SU-DHL-6 (cell line): ENCODE data around the gene ATRNL1.

Experiments
- H2AFZ ChIP-seq: fragments of 200-600 bp; sonication (generic); 2 replicates; pipeline ENCODE4 v1.6.1; 2014; ENCODE audit warnings: low read depth, mild to moderate bottlenecking, moderate library complexity, mixed read lengths, antibody characterized with exemption, low read length; ENCODE audit not compliant: severe bottlenecking
- H3F3A ChIP-seq: fragments of 200-600 bp; shearing (Covaris generic); 2 replicates; pipeline ENCODE4 v1.6.0; 2016; ENCODE audit warnings: antibody characterized with exemption, mild to moderate bottlenecking; ENCODE audit not compliant: insufficient read depth
- H3K27ac ChIP-seq: fragments of 200-600 bp; sonication (generic); 2 replicates; pipeline ENCODE4 v1.5.1; 2016; ENCODE audit warnings: low read depth, mild to moderate bottlenecking, low read length, moderate library complexity, mixed read lengths
- H3K27me3 ChIP-seq: fragments of 200-600 bp; sonication (generic), shearing (Covaris generic); 2 replicates; pipeline ENCODE4 v1.6.0; 2014; ENCODE audit warnings: mild to moderate bottlenecking, low read length
- H3K36me3 ChIP-seq: fragments of 200-600 bp; sonication (generic); 2 replicates; pipeline ENCODE4 v1.6.1; 2014; ENCODE audit warnings: mild to moderate bottlenecking, low read length, mixed read lengths
- H3K4me2 ChIP-seq: fragments of 300-600, 200-600 bp; shearing (Covaris generic), sonication (generic); 2 replicates; pipeline ENCODE4 v1.6.0; 2014; ENCODE audit warnings: low read length, low read depth, mild to moderate bottlenecking; ENCODE audit not compliant: poor library complexity, severe bottlenecking
- H3K4me3 ChIP-seq: fragments of 200-600 bp; sonication (generic); 2 replicates; pipeline ENCODE4 v1.5.1; 2014; ENCODE audit warnings: antibody characterized with exemption, low read length, mild to moderate bottlenecking, mixed read lengths; ENCODE audit not compliant: insufficient read depth, poor library complexity, severe bottlenecking
- H3K79me2 ChIP-seq: fragments of 200-600 bp; sonication (generic); 2 replicates; pipeline ENCODE4 v1.6.1; 2014; ENCODE audit warnings: mild to moderate bottlenecking, low read length, moderate library complexity; ENCODE audit not compliant: insufficient read depth
- H3K9ac ChIP-seq: fragments of 200-600 bp; sonication (generic); 2 replicates; pipeline ENCODE4 v1.7.0; 2014; ENCODE audit warnings: mild to moderate bottlenecking, low read length
- H3K9me2 ChIP-seq: fragments of 200-600 bp; sonication (generic); replicated peaks from 2 replicates; pipeline ENCODE4 v1.6.1; 2014; ENCODE audit warnings: low read length; ENCODE audit not compliant: insufficient read depth
- H3K9me3 ChIP-seq: fragments of 200-600 bp; sonication (generic); 2 replicates; pipeline ENCODE4 v1.6.1; 2014; ENCODE audit warnings: low read length, mixed read lengths; ENCODE audit not compliant: insufficient read depth
- H4K20me1 ChIP-seq: fragments of 200-600 bp; sonication (generic); 2 replicates; pipeline ENCODE4 v1.6.1; 2014; ENCODE audit warnings: low read depth, mild to moderate bottlenecking, antibody characterized with exemption, low read length, moderate library complexity, mixed read lengths
- EZH2phosphoT487 ChIP-seq: fragments of 200-600 bp; sonication (generic), shearing (Covaris generic); conservative IDR thresholded peaks from 2 replicates; pipeline ENCODE4 v1.6.1; 2018; ENCODE audit warnings: mild to moderate bottlenecking, antibody characterized with exemption, low read length, moderate library complexity, mixed read lengths
- TF ChIP-seq, protein P1 (sequence below): fragments of 200-600 bp; sonication (generic); IDR thresholded peaks from one replicate; pipeline ENCODE4 v1.5.1; 2017; ENCODE audit warnings: antibody characterized with exemption, mild to moderate bottlenecking, low read length, moderate library complexity; ENCODE audit not compliant: insufficient read depth, poor library complexity, severe bottlenecking

ATRNL1 gene

DNA sequence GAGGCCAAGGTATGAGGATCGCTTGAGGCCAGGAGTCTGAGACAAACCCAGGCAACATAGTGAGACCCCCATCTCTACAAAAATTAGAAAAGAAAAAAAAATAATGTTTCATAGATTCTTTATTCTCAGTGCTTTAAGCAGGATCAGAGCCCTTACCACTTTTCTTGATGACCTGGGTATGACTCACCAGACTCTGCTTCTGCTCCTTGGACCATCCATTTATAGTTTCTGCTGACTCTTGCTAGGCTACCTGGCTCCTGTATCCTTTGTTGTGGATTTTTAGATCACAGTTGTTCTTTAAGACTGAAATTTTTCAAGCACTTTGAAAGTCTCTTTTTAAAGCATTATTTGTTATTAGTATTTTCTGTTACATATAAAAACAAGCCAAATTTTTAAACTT lies 768.7 kb downstream of the ATRNL1 start:
- TF ChIP-seq EZH2phosphoT487 = no peak
- TF ChIP-seq, protein P1, sequence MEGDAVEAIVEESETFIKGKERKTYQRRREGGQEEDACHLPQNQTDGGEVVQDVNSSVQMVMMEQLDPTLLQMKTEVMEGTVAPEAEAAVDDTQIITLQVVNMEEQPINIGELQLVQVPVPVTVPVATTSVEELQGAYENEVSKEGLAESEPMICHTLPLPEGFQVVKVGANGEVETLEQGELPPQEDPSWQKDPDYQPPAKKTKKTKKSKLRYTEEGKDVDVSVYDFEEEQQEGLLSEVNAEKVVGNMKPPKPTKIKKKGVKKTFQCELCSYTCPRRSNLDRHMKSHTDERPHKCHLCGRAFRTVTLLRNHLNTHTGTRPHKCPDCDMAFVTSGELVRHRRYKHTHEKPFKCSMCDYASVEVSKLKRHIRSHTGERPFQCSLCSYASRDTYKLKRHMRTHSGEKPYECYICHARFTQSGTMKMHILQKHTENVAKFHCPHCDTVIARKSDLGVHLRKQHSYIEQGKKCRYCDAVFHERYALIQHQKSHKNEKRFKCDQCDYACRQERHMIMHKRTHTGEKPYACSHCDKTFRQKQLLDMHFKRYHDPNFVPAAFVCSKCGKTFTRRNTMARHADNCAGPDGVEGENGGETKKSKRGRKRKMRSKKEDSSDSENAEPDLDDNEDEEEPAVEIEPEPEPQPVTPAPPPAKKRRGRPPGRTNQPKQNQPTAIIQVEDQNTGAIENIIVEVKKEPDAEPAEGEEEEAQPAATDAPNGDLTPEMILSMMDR = no peak
- Histone ChIP-seq H3K4me3 (no peak overlapping the region), H3K4me2 (no peak overlapping the region), H3K27ac (no peak overlapping the region), H3K9me3 (no peaks in the 10 kb centered on the region), H2AFZ (no peak overlapping the region), H3K9me2 (no peaks in the 10 kb centered on the region; the same call in 1 of the 2 replicates), H4K20me1 (no peaks in the 10 kb centered on the region), H3K79me2 (no peaks in the 10 kb centered on the region), H3K36me3 (no peaks in the 10 kb centered on the region), H3K27me3 (no peaks in the 10 kb centered on the region), H3F3A (no peaks in the 10 kb centered on the region), H3K9ac (no peak overlapping the region)

DNA sequence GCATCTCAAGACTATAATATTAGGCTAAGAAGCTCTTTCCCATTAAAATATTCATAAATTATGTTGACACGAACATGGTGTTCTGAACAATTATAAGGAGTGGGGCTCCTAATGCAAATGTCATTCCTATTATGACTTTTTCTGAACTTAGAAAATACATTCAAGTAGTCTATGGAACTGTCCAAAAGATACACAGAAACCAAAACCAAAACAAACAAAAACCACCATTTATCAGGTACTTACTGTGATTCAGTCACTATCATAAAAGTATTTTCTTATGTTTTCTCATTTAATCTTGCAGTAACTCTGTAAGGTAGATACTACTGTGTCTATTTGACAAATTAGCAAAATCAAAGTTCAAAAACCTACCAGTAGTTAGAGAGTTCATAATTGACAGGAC lies 773.0 kb downstream of the ATRNL1 start:
- Histone ChIP-seq H3F3A (no peaks in the 10 kb centered on the region), H3K36me3 (no peaks in the 10 kb centered on the region), H3K27ac (no peak overlapping the region), H4K20me1 (no peaks in the 10 kb centered on the region), H3K9me2 (no peaks in the 10 kb centered on the region; the same call in 1 of the 2 replicates), H3K79me2 (no peaks in the 10 kb centered on the region), H2AFZ (no peak overlapping the region), H3K9ac (no peak overlapping the region), H3K4me2 (no peak overlapping the region), H3K27me3 (no peaks in the 10 kb centered on the region), H3K9me3 (no peaks in the 10 kb centered on the region), H3K4me3 (no peak overlapping the region)
- no peak for TF ChIP-seq EZH2phosphoT487
- TF ChIP-seq, protein P1 = no peak

DNA sequence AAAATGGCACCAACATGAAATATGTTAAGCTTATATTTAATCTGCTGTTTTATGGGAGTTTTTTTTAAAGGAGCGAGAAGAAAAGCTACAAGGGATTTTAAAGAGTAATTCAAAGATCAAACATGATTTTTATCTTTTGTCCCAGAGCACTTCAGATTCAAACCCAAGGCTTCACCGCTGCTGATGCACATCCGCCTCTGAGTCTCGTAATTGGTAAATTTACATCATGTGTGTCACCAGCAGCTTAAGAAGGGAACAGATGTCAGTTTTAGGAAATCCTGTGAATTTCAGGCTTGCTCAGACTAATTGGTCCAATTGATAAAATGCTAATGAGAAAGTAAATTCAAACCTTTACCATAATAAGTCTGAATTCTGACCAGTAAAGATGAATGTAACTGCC lies 773.5 kb downstream of the ATRNL1 start:
- Histone ChIP-seq H3K9me3 (no peaks in the 10 kb centered on the region), H3K4me2 (no peak overlapping the region), H2AFZ (no peak overlapping the region), H3K27me3 (no peaks in the 10 kb centered on the region), H3K36me3 (no peaks in the 10 kb centered on the region), H3F3A (no peaks in the 10 kb centered on the region), H3K9ac (no peak overlapping the region), H3K27ac (no peak overlapping the region), H3K9me2 (no peaks in the 10 kb centered on the region; the same call in 1 of the 2 replicates), H4K20me1 (no peaks in the 10 kb centered on the region), H3K4me3 (no peak overlapping the region), H3K79me2 (no peaks in the 10 kb centered on the region)
- TF ChIP-seq EZH2phosphoT487 = no peak
- TF ChIP-seq, protein P1 = no peak
